ENCODE data around the gene TOMM6.
A peak's percentile ranks its signal among the peaks of the same experiment; 100 is the strongest.

The TOMM6 gene

GRCh38 chr6:41775293-41775882 is 12.1 kb upstream of the TOMM6 start:
- DNase-seq (ENCODE audit: low spot score) = no peak
- peak overlapping the region; percentile 17 for H3K9ac ChIP-seq (ENCODE audit: low read depth, low read length, poor library complexity)
- no peak overlapping the region for H3K27ac ChIP-seq (replicated peaks; ENCODE audit: low read length)
- no peak overlapping the region for H3K23ac ChIP-seq (ENCODE audit: low read depth, low read length, poor library complexity)
- H3K14ac ChIP-seq (ENCODE audit: low read length) = no peak overlapping the region
- no peak overlapping the region for H3K4ac ChIP-seq (ENCODE audit: low read length)
- H3K27me3 ChIP-seq (ENCODE audit: control insufficient read depth in 3 of 3, insufficient read depth in 3 of 3, low read depth in 1 of 3, low read length in 3 of 3) = no peaks in the 10 kb centered on the region
- no peak overlapping the region for H2AK5ac ChIP-seq (ENCODE audit: low read depth, low read length)
- no peak overlapping the region for H2BK120ac ChIP-seq (ENCODE audit: low read depth, low read length)
- H4K8ac ChIP-seq (ENCODE audit: low read depth, low read length) = no peak overlapping the region
- H3K4me3 ChIP-seq (ENCODE audit: low read length in 2 of 2) = no peak overlapping the region
- H3K18ac ChIP-seq (ENCODE audit: low read length) = no peak overlapping the region
- no peak overlapping the region for H2BK12ac ChIP-seq (ENCODE audit: low read length)
- H3K79me1 ChIP-seq (ENCODE audit: low read depth, low read length) = no peaks in the 10 kb centered on the region
- H3K36me3 ChIP-seq (replicated peaks in 1 of 2; ENCODE audit: control insufficient read depth in 2 of 2, insufficient read depth in 2 of 2, low read length in 2 of 2) = peaks cover 33 to 51% of the 10 kb centered on the region in 2 donors
- H2BK5ac ChIP-seq (ENCODE audit: low read length) = no peak overlapping the region
- H3K4me2 ChIP-seq (ENCODE audit: insufficient read depth, low read length, poor library complexity, severe bottlenecking) = no peak overlapping the region
- H3K4me1 ChIP-seq (ENCODE audit: control insufficient read depth in 2 of 2, insufficient read depth in 1 of 2, low read depth in 1 of 2, low read length in 2 of 2) = peaks cover 3 to 5% of the 10 kb centered on the region in 2 donors
- H2BK15ac ChIP-seq (ENCODE audit: low read length) = no peak overlapping the region
- no CpG with 5 or more reads among the region's 13 CpGs for WGBS, 2 donors (ENCODE audit: extremely low coverage in 2 of 2, insufficient read length in 2 of 2, insufficient replicate concordance in 1 of 2)
- H3K9me3 ChIP-seq (replicated peaks in 1 of 2; ENCODE audit: control insufficient read depth in 2 of 2, insufficient read depth in 1 of 2, low read depth in 1 of 2, low read length in 2 of 2) = no peaks in the 10 kb centered on the region
- no peak overlapping the region for H2AFZ ChIP-seq (ENCODE audit: low read length)
- peak overlapping the region; percentile 59 for H4K91ac ChIP-seq (ENCODE audit: low read depth, low read length, poor library complexity)

GRCh38 chr6:41777551-41778285 is 9.8 kb upstream of the TOMM6 start:
- no peak overlapping the region for H4K91ac ChIP-seq (ENCODE audit: low read depth, low read length, poor library complexity)
- no peak overlapping the region for H3K18ac ChIP-seq (ENCODE audit: low read length)
- H3K27me3 ChIP-seq (ENCODE audit: control insufficient read depth in 3 of 3, insufficient read depth in 3 of 3, low read depth in 1 of 3, low read length in 3 of 3) = no peaks in the 10 kb centered on the region
- no peak overlapping the region for H4K8ac ChIP-seq (ENCODE audit: low read depth, low read length)
- no peak overlapping the region for H2AK5ac ChIP-seq (ENCODE audit: low read depth, low read length)
- no peak overlapping the region for H3K23ac ChIP-seq (ENCODE audit: low read depth, low read length, poor library complexity)
- H2AFZ ChIP-seq (ENCODE audit: low read length) = no peak overlapping the region
- no peak overlapping the region for H3K4me3 ChIP-seq (ENCODE audit: low read length in 2 of 2)
- no peak overlapping the region for H2BK15ac ChIP-seq (ENCODE audit: low read length)
- peaks cover 25 to 31% of the 10 kb centered on the region in 2 donors for H3K36me3 ChIP-seq (replicated peaks in 1 of 2; ENCODE audit: control insufficient read depth in 2 of 2, insufficient read depth in 2 of 2, low read length in 2 of 2)
- no peak overlapping the region for H3K14ac ChIP-seq (ENCODE audit: low read length)
- no peak overlapping the region for H3K4me2 ChIP-seq (ENCODE audit: insufficient read depth, low read length, poor library complexity, severe bottlenecking)
- H2BK12ac ChIP-seq (ENCODE audit: low read length) = no peak overlapping the region
- H3K9ac ChIP-seq (ENCODE audit: low read depth, low read length, poor library complexity) = no peak overlapping the region
- H2BK5ac ChIP-seq (ENCODE audit: low read length) = no peak overlapping the region
- no CpG with 5 or more reads among the region's 5 CpGs for WGBS, 2 donors (ENCODE audit: extremely low coverage in 2 of 2, insufficient read length in 2 of 2, insufficient replicate concordance in 1 of 2)
- H3K27ac ChIP-seq (replicated peaks; ENCODE audit: low read length) = no peak overlapping the region
- no peak for DNase-seq (ENCODE audit: low spot score)
- H2BK120ac ChIP-seq (ENCODE audit: low read depth, low read length) = no peak overlapping the region
- no peaks in the 10 kb centered on the region for H3K79me1 ChIP-seq (ENCODE audit: low read depth, low read length)
- no peaks in the 10 kb centered on the region for H3K9me3 ChIP-seq (replicated peaks in 1 of 2; ENCODE audit: control insufficient read depth in 2 of 2, insufficient read depth in 1 of 2, low read depth in 1 of 2, low read length in 2 of 2)
- H3K4ac ChIP-seq (ENCODE audit: low read length) = no peak overlapping the region
- peaks cover 6 to 12% of the 10 kb centered on the region in 2 donors for H3K4me1 ChIP-seq (ENCODE audit: control insufficient read depth in 2 of 2, insufficient read depth in 1 of 2, low read depth in 1 of 2, low read length in 2 of 2)

- H2BK120ac ChIP-seq (ENCODE audit: low read depth, low read length) = no peak overlapping the region
- DNase-seq (ENCODE audit: low spot score) = no peak
- H3K27ac ChIP-seq (replicated peaks; ENCODE audit: low read length) = no peak overlapping the region
- H3K18ac ChIP-seq (ENCODE audit: low read length) = no peak overlapping the region
- peak overlapping the region; percentile 96 for H2AFZ ChIP-seq (ENCODE audit: low read length)
- H3K79me1 ChIP-seq (ENCODE audit: low read depth, low read length) = no peaks in the 10 kb centered on the region
- no peak overlapping the region for H2BK12ac ChIP-seq (ENCODE audit: low read length)
- H3K4me3 ChIP-seq (ENCODE audit: low read length in 2 of 2) = peak overlapping the region; percentile 58 to 87
- H4K8ac ChIP-seq (ENCODE audit: low read depth, low read length) = no peak overlapping the region
- peak overlapping the region; percentile 25 for H3K23ac ChIP-seq (ENCODE audit: low read depth, low read length, poor library complexity)
- H3K14ac ChIP-seq (ENCODE audit: low read length) = peak overlapping the region; percentile 60
- no peak overlapping the region for H3K9ac ChIP-seq (ENCODE audit: low read depth, low read length, poor library complexity)
- no peak overlapping the region for H3K4ac ChIP-seq (ENCODE audit: low read length)
- H4K91ac ChIP-seq (ENCODE audit: low read depth, low read length, poor library complexity) = no peak overlapping the region
- no peaks in the 10 kb centered on the region for H3K27me3 ChIP-seq (ENCODE audit: control insufficient read depth in 3 of 3, insufficient read depth in 3 of 3, low read depth in 1 of 3, low read length in 3 of 3)
- no CpG with 5 or more reads among the region's 6 CpGs for WGBS, 2 donors (ENCODE audit: extremely low coverage in 2 of 2, insufficient read length in 2 of 2, insufficient replicate concordance in 1 of 2)
- no peak overlapping the region for H2BK15ac ChIP-seq (ENCODE audit: low read length)
- no peak overlapping the region for H2BK5ac ChIP-seq (ENCODE audit: low read length)
- H3K4me1 ChIP-seq (ENCODE audit: control insufficient read depth in 2 of 2, insufficient read depth in 1 of 2, low read depth in 1 of 2, low read length in 2 of 2) = peaks cover 6 to 12% of the 10 kb centered on the region in 2 donors
- H3K4me2 ChIP-seq (ENCODE audit: insufficient read depth, low read length, poor library complexity, severe bottlenecking) = peak overlapping the region; percentile 52
- no peak overlapping the region for H2AK5ac ChIP-seq (ENCODE audit: low read depth, low read length)
- H3K36me3 ChIP-seq (replicated peaks in 1 of 2; ENCODE audit: control insufficient read depth in 2 of 2, insufficient read depth in 2 of 2, low read length in 2 of 2) = peaks cover 23 to 29% of the 10 kb centered on the region in 2 donors
- H3K9me3 ChIP-seq (replicated peaks in 1 of 2; ENCODE audit: control insufficient read depth in 2 of 2, insufficient read depth in 1 of 2, low read depth in 1 of 2, low read length in 2 of 2) = no peaks in the 10 kb centered on the region
These were observed 8.6 kb upstream of the TOMM6 start for GRCh38 chr6:41778895-41779294.

- peaks cover 6 to 12% of the 10 kb centered on the region in 2 donors for H3K4me1 ChIP-seq (ENCODE audit: control insufficient read depth in 2 of 2, insufficient read depth in 1 of 2, low read depth in 1 of 2, low read length in 2 of 2)
- peak overlapping the region; percentile 52 for H3K4me2 ChIP-seq (ENCODE audit: insufficient read depth, low read length, poor library complexity, severe bottlenecking)
- peak overlapping the region; percentile 96 for H2AFZ ChIP-seq (ENCODE audit: low read length)
- H2BK12ac ChIP-seq (ENCODE audit: low read length) = no peak overlapping the region
- no peaks in the 10 kb centered on the region for H3K79me1 ChIP-seq (ENCODE audit: low read depth, low read length)
- H2BK5ac ChIP-seq (ENCODE audit: low read length) = no peak overlapping the region
- H3K9ac ChIP-seq (ENCODE audit: low read depth, low read length, poor library complexity) = peak overlapping the region; percentile 50
- WGBS, 2 donors (ENCODE audit: extremely low coverage in 2 of 2, insufficient read length in 2 of 2, insufficient replicate concordance in 1 of 2) = no CpG with 5 or more reads among the region's 16 CpGs
- H3K4ac ChIP-seq (ENCODE audit: low read length) = no peak overlapping the region
- H3K27ac ChIP-seq (replicated peaks; ENCODE audit: low read length) = no peak overlapping the region
- no peak for DNase-seq (ENCODE audit: low spot score)
- no peak overlapping the region for H2BK15ac ChIP-seq (ENCODE audit: low read length)
- H4K8ac ChIP-seq (ENCODE audit: low read depth, low read length) = no peak overlapping the region
- H4K91ac ChIP-seq (ENCODE audit: low read depth, low read length, poor library complexity) = no peak overlapping the region
- H2BK120ac ChIP-seq (ENCODE audit: low read depth, low read length) = no peak overlapping the region
- no peak overlapping the region for H2AK5ac ChIP-seq (ENCODE audit: low read depth, low read length)
- no peaks in the 10 kb centered on the region for H3K27me3 ChIP-seq (ENCODE audit: control insufficient read depth in 3 of 3, insufficient read depth in 3 of 3, low read depth in 1 of 3, low read length in 3 of 3)
- H3K9me3 ChIP-seq (replicated peaks in 1 of 2; ENCODE audit: control insufficient read depth in 2 of 2, insufficient read depth in 1 of 2, low read depth in 1 of 2, low read length in 2 of 2) = no peaks in the 10 kb centered on the region
- H3K14ac ChIP-seq (ENCODE audit: low read length) = peak overlapping the region; percentile 60
- H3K36me3 ChIP-seq (replicated peaks in 1 of 2; ENCODE audit: control insufficient read depth in 2 of 2, insufficient read depth in 2 of 2, low read length in 2 of 2) = peaks cover 21 to 26% of the 10 kb centered on the region in 2 donors
- H3K4me3 ChIP-seq (ENCODE audit: low read length in 2 of 2) = peak overlapping the region; percentile 58 to 87
- peak overlapping the region; percentile 78 for H3K18ac ChIP-seq (ENCODE audit: low read length)
- H3K23ac ChIP-seq (ENCODE audit: low read depth, low read length, poor library complexity) = peak overlapping the region; percentile 25
These were observed 8.2 kb upstream of the TOMM6 start for GRCh38 chr6:41779336-41779735.

All from neuronal stem cell (in vitro differentiated cells).